GM19468 (cell line): ENCODE measurements around the gene PRR13.

ENCODE experiments used
- ATAC-seq: cut with Tn5 transposase; IDR thresholded peaks from one replicate; pipeline ENCODE4 v1.9.1; 2021; ENCODE audit warnings: mild to moderate bottlenecking, moderate library complexity, moderate number of reproducible peaks; ENCODE audit not compliant: unreplicated experiment; ENCODE audit errors: extremely low read depth

Gene PRR13

DNA sequence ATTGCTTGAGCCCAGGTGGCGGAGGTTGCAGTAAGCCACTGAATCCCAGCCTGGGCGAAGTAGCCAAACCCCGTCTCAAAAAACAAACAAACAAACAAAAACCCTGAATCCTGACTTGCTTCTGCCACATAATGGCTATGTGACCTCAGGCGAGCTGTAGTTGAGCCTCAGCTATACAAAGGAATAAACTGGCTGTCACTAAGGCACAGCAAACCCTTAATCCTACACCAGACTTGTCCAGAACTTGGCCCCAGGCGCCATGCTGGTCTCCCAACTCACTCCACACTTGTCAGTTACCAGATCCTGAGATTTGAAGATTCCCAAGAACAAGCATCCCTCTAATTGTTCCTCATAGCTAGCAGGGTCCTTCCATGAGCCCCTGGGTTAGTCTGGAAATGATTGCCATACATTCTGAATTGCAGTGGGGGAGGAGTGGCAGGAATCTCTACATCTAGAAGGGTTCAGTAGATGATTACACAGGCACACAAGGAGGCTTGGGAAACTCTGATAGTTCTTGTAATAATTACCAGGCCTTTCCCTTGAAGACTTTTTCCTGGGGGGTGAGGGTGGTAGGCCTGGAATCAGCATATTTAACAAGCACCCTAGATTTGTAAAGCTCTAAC, 47.8 kb downstream of the PRR13 start:
- ATAC-seq: no peak

GRCh38 chr12:53492188-53492587, 50.7 kb downstream of the PRR13 start:
- ATAC-seq: no peak

GRCh38 chr12:53492830-53493609, 51.5 kb downstream of the PRR13 start:
- no peak for ATAC-seq

- ATAC-seq: no peak
These were observed 52.3 kb downstream of the PRR13 start for GRCh38 chr12:53493610-53494391.
